SK-N-SH (cell line): ENCODE data around the gene CCDC61. TPM values are rescaled to one million over a fixed set of nuclear protein-coding genes. Genes with fewer than 3 reads are reported as not detected.

Experiments
- CTCF ChIA-PET: fragments of 300-600, 350-600 bp; formaldehyde crosslinking; extraction: SDS; loops from one replicate; lab custom pipeline; 2021; lab: Yijun Ruan, JAX
- POLR2A ChIA-PET: fragments of 350-600 bp; sonication (Branson Sonifier 250); formaldehyde crosslinking; extraction: SDS; loops from one replicate; lab custom pipeline; 2020; ENCODE audit warnings: antibody characterized with exemption, inconsistent platforms; lab: Yijun Ruan, JAX
- DNase-seq: peaks from one replicate; pipeline ENCODE4 v3.0.0; 2012
- H2AFZ ChIP-seq: fragments of 200-600 bp; sonication (generic); 2 replicates; pipeline ENCODE4 v1.8.1; 2016; ENCODE audit warnings: antibody characterized with exemption, mild to moderate bottlenecking, low read depth
- H3F3A ChIP-seq: fragments of 200-600 bp; sonication (generic); replicated peaks from 2 replicates; pipeline ENCODE3; 2016; ENCODE audit warnings: antibody characterized with exemption, mild to moderate bottlenecking; ENCODE audit not compliant: insufficient read depth
- H3K27ac ChIP-seq, 2 experiments: fragments of 200-500 bp in 1 of 2; fragments of 200-600 bp in 1 of 2; sonication (Bioruptor generic) in 1 of 2; sonication (generic), shearing (Covaris generic) in 1 of 2; 2 replicates each; pipeline versions ENCODE4 v1.5.1 to v1.6.1; 2014 to 2016; ENCODE audit warnings: low read depth in 2 of 2, inconsistent platforms in 1 of 2, low read length in 1 of 2, mild to moderate bottlenecking in 1 of 2, mixed read lengths in 1 of 2
- H3K27me3 ChIP-seq: fragments of 200-600 bp; sonication (generic), shearing (Covaris generic); 2 replicates; pipeline ENCODE4 v1.6.1; 2016; ENCODE audit warnings: mixed run types; ENCODE audit not compliant: insufficient read depth
- H3K36me3 ChIP-seq, 2 experiments: fragments of 200-500 bp in 1 of 2; fragments of 200-600 bp in 1 of 2; sonication (Bioruptor generic) in 1 of 2; sonication (generic) in 1 of 2; replicated peaks in 1 of 2; 2 replicates each; pipeline versions ENCODE3 to v1.5.1; 2014 to 2016; ENCODE audit warnings: low read length in 1 of 2, mild to moderate bottlenecking in 1 of 2; ENCODE audit not compliant: insufficient read depth in 2 of 2, control insufficient read depth in 1 of 2
- H3K4me1 ChIP-seq, 2 experiments: fragments of 200-500 bp in 1 of 2; fragments of 200-600 bp in 1 of 2; sonication (Bioruptor generic) in 1 of 2; sonication (generic), shearing (Covaris generic) in 1 of 2; 2 replicates each; pipeline versions ENCODE4 v1.5.1 to v1.6.1; 2014 to 2016; ENCODE audit warnings: low read depth in 1 of 2, low read length in 1 of 2, mixed run types in 1 of 2; ENCODE audit not compliant: insufficient read depth in 2 of 2, control insufficient read depth in 1 of 2
- H3K4me2 ChIP-seq: fragments of 200-600 bp; sonication (generic), shearing (Covaris generic); 2 replicates; pipeline ENCODE4 v1.6.1; 2017; ENCODE audit warnings: mixed run types
- H3K4me3 ChIP-seq, 2 experiments: fragments of 200-500 bp in 1 of 2; fragments of 200-600 bp in 1 of 2; sonication (Bioruptor generic) in 1 of 2; sonication (generic), shearing (Covaris generic) in 1 of 2; 2 replicates each; pipeline versions ENCODE4 v1.5.1 to v1.8.1; 2014 to 2016; ENCODE audit warnings: low read depth in 2 of 2, inconsistent platforms in 1 of 2, low read length in 1 of 2, mild to moderate bottlenecking in 1 of 2, mixed read lengths in 1 of 2, moderate library complexity in 1 of 2
- H3K79me2 ChIP-seq: fragments of 200-600 bp; sonication (generic); 2 replicates; pipeline ENCODE4 v1.8.1; 2017; ENCODE audit warnings: mild to moderate bottlenecking; ENCODE audit not compliant: insufficient read depth
- H3K9ac ChIP-seq: fragments of 200-600 bp; sonication (generic); 2 replicates; pipeline ENCODE4 v1.6.1; 2017; ENCODE audit warnings: mixed run types
- H3K9me2 ChIP-seq: fragments of 200-600 bp; sonication (generic); 2 replicates; pipeline ENCODE4 v1.6.1; 2017; ENCODE audit warnings: mixed run types
- H3K9me3 ChIP-seq: fragments of 200-600 bp; sonication (generic); 2 replicates; pipeline ENCODE4 v1.6.1; 2017; ENCODE audit warnings: mixed run types, mild to moderate bottlenecking, moderate library complexity
- H4K20me1 ChIP-seq: fragments of 200-600 bp; sonication (generic); 2 replicates; pipeline ENCODE4 v1.6.1; 2017; ENCODE audit warnings: mild to moderate bottlenecking, mixed run types; ENCODE audit not compliant: insufficient read depth
- ELF1 ChIP-seq: IDR thresholded peaks from 2 replicates; pipeline ENCODE4 v1.4.0; 2012
- FOSL2 ChIP-seq: IDR thresholded peaks from 2 replicates; pipeline ENCODE4 v1.4.0; 2012; ENCODE audit warnings: low read depth, mild to moderate bottlenecking, moderate library complexity, borderline replicate concordance
- FOXJ3 ChIP-seq: sonication (generic); formaldehyde crosslinking; IDR thresholded peaks from 2 replicates; pipeline ENCODE4 v1.5.1; 2020; ENCODE audit warnings: mild to moderate bottlenecking, missing genetic modification reagents
- FOXM1 ChIP-seq: IDR thresholded peaks from 2 replicates; pipeline ENCODE4 v1.4.0; 2012; ENCODE audit warnings: low read depth, mild to moderate bottlenecking
- GATA2 ChIP-seq: sonication (generic); formaldehyde crosslinking; IDR thresholded peaks from 2 replicates; pipeline ENCODE4 v1.5.0; 2020; ENCODE audit warnings: mild to moderate bottlenecking, missing genetic modification reagents
- JUND ChIP-seq: IDR thresholded peaks from 2 replicates; pipeline ENCODE4 v1.4.0; 2012
- NFIC ChIP-seq: IDR thresholded peaks from 2 replicates; pipeline ENCODE4 v1.4.0; 2012; ENCODE audit warnings: borderline replicate concordance
- RAD21 ChIP-seq: IDR thresholded peaks from 2 replicates; pipeline ENCODE4 v1.6.1; 2012; ENCODE audit warnings: mild to moderate bottlenecking, low read length
- RCOR1 ChIP-seq: fragments of 150-350 bp; IDR thresholded peaks from 2 replicates; pipeline ENCODE4 v1.6.1; 2017; ENCODE audit warnings: antibody characterized with exemption, low read length
- TAF1 ChIP-seq: IDR thresholded peaks from 2 replicates; pipeline ENCODE4 v1.6.1; 2012; ENCODE audit warnings: low read depth, mild to moderate bottlenecking, low read length, moderate library complexity, borderline replicate concordance
- TCF12 ChIP-seq: IDR thresholded peaks from 2 replicates; pipeline ENCODE4 v1.4.0; 2012
- USF1 ChIP-seq: IDR thresholded peaks from 2 replicates; pipeline ENCODE4 v1.4.0; 2012; ENCODE audit warnings: low read depth, borderline replicate concordance
- WGBS: methylation state at CpG from one replicate; pipeline ENCODE4 v1.1.6; 2017; ENCODE audit warnings: low lambda C conversion rate; 5-methylcytosine and 5-hydroxymethylcytosine counted together
- polyA plus RNA-seq, 3 experiments: library from polyadenylated mRNA; depleted of rRNA; stranded (reverse); fragments of >200 nt; gene quantifications; 2 replicates each; pipeline ENCODE4 v1.2.3, GENCODE V29; 2012
- TF ChIP-seq, protein P1 (sequence below): IDR thresholded peaks from 2 replicates; pipeline ENCODE4 v1.4.0; 2012; ENCODE audit warnings: low read depth
- TF ChIP-seq, protein P2 (sequence below): fragments of 150-350 bp; IDR thresholded peaks from 2 replicates; pipeline ENCODE4 v1.6.1; 2016; ENCODE audit warnings: mild to moderate bottlenecking, low read depth, low read length
- TF ChIP-seq, protein P3 (sequence below): IDR thresholded peaks from 2 replicates; pipeline ENCODE4 v1.6.1; 2012; ENCODE audit warnings: mild to moderate bottlenecking, low read depth, low read length, moderate library complexity
- TF ChIP-seq, protein P4 (sequence below): IDR thresholded peaks from 2 replicates; pipeline ENCODE4 v1.4.0; 2012; ENCODE audit warnings: low read depth, borderline replicate concordance

Gene CCDC61
- polyA plus RNA-seq, 1 of the 3 experiments (the other 2 are of a cell fraction), result 6.8 TPM

DNA sequence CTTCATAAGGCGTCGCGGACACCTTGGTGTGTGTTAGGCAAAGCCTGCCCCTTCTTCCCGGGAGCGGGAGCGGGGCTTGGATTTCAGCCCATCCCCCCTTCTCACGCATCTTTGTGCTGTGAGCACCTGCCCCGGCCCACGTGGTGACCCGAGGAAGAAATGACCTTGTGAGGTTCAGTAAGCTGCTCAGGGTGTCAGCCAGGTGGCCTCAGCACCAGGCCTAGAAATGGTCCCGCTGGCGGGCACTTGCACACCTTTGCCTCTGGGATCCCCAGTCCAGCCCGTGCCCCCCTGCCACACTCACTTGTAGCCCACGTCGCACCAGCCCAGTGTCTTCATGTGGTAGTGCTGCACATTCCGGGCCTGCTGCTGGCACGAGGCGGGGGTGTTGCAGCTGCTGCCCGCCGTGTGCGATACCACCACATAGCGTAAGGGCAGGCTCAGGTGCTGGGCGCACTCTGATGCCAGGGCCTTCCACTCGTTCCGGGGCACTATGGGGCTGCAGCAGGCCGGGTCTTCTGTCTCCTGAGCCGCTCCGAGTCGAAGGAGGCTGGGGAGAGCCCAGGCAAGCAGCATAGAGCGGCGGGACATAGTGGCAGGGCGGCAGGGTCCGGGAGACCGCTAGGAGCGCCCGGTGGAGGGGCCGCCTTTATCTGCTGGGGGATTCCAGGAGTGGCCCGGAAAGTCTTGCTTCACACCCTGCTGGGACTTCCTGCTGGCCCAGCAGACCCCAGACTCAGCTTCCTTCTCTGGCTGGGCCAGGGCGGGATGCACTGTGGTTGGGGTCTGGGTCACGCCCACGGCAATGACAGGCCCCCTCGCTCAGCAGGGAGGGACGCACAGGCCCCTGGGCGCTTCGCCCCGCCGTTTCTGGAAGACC, 27.4 kb downstream of the CCDC61 start, which contains the start of gene PGLYRP1:
PGLYRP1 (minus strand) TSS at position 623 of the 880 bp plus-strand sequence; CDS start at position 591, 32 bp downstream.
- no peak within 1 kb of the TSS for H3K4me2 ChIP-seq
- H3K36me3 ChIP-seq, result no peaks in the 10 kb centered on the region
- H3K9me2 ChIP-seq, result no peaks in the 10 kb centered on the region
- no peak within 1 kb of the TSS for H3K9ac ChIP-seq
- H3F3A ChIP-seq, result peaks cover 15% of the 10 kb centered on the region
- H3K79me2 ChIP-seq, result no peaks in the 10 kb centered on the region
- no peaks in the 10 kb centered on the region for H3K9me3 ChIP-seq
- TF ChIP-seq RCOR1, result no peak
- no peak for TF ChIP-seq FOXJ3 (CRISPR knock-in tag)
- no peak for TF ChIP-seq USF1
- no peak for TF ChIP-seq FOXM1
- TF ChIP-seq, protein P1, sequence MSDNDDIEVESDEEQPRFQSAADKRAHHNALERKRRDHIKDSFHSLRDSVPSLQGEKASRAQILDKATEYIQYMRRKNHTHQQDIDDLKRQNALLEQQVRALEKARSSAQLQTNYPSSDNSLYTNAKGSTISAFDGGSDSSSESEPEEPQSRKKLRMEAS, result no peak
- no peak for TF ChIP-seq TAF1
- no peak for TF ChIP-seq RAD21
- no peak for TF ChIP-seq NFIC
- no peak for TF ChIP-seq JUND
- no peak for TF ChIP-seq TCF12
- TF ChIP-seq, protein P2, sequence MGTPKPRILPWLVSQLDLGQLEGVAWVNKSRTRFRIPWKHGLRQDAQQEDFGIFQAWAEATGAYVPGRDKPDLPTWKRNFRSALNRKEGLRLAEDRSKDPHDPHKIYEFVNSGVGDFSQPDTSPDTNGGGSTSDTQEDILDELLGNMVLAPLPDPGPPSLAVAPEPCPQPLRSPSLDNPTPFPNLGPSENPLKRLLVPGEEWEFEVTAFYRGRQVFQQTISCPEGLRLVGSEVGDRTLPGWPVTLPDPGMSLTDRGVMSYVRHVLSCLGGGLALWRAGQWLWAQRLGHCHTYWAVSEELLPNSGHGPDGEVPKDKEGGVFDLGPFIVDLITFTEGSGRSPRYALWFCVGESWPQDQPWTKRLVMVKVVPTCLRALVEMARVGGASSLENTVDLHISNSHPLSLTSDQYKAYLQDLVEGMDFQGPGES, result no peak
- TF ChIP-seq FOSL2, result no peak
- no peak for TF ChIP-seq GATA2 (CRISPR knock-in tag)
- TF ChIP-seq, protein P3, sequence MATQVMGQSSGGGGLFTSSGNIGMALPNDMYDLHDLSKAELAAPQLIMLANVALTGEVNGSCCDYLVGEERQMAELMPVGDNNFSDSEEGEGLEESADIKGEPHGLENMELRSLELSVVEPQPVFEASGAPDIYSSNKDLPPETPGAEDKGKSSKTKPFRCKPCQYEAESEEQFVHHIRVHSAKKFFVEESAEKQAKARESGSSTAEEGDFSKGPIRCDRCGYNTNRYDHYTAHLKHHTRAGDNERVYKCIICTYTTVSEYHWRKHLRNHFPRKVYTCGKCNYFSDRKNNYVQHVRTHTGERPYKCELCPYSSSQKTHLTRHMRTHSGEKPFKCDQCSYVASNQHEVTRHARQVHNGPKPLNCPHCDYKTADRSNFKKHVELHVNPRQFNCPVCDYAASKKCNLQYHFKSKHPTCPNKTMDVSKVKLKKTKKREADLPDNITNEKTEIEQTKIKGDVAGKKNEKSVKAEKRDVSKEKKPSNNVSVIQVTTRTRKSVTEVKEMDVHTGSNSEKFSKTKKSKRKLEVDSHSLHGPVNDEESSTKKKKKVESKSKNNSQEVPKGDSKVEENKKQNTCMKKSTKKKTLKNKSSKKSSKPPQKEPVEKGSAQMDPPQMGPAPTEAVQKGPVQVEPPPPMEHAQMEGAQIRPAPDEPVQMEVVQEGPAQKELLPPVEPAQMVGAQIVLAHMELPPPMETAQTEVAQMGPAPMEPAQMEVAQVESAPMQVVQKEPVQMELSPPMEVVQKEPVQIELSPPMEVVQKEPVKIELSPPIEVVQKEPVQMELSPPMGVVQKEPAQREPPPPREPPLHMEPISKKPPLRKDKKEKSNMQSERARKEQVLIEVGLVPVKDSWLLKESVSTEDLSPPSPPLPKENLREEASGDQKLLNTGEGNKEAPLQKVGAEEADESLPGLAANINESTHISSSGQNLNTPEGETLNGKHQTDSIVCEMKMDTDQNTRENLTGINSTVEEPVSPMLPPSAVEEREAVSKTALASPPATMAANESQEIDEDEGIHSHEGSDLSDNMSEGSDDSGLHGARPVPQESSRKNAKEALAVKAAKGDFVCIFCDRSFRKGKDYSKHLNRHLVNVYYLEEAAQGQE, result no peak
- TF ChIP-seq ELF1, result no peak
- TF ChIP-seq, protein P4, sequence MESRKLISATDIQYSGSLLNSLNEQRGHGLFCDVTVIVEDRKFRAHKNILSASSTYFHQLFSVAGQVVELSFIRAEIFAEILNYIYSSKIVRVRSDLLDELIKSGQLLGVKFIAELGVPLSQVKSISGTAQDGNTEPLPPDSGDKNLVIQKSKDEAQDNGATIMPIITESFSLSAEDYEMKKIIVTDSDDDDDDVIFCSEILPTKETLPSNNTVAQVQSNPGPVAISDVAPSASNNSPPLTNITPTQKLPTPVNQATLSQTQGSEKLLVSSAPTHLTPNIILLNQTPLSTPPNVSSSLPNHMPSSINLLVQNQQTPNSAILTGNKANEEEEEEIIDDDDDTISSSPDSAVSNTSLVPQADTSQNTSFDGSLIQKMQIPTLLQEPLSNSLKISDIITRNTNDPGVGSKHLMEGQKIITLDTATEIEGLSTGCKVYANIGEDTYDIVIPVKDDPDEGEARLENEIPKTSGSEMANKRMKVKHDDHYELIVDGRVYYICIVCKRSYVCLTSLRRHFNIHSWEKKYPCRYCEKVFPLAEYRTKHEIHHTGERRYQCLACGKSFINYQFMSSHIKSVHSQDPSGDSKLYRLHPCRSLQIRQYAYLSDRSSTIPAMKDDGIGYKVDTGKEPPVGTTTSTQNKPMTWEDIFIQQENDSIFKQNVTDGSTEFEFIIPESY, result no peak
- no peak within 1 kb of the TSS for H2AFZ ChIP-seq
- no peaks in the 10 kb centered on the region for H3K4me1 ChIP-seq
- DNase-seq, result no peak
- no peak within 1 kb of the TSS for H3K27ac ChIP-seq
- peaks cover 16% of the 10 kb centered on the region for H4K20me1 ChIP-seq
- H3K27me3 ChIP-seq, result no peaks in the 10 kb centered on the region
- ChIA-PET CTCF (interaction anchor here (1.3 to 2.6 kb wide), 4 partner anchors 13 to 242 kb away, joined by 4 to 11 read pairs (median 5); no protein-coding TSS in a partner anchor), POLR2A (no interaction called here)
- H3K4me3 ChIP-seq, result no peak within 1 kb of the TSS
- 83% methylated on average over 42 of the region's 47 CpGs for WGBS
